Endometrial microvascular endothelial cells (primary cell): ENCODE data around the gene BORCS6. TPM values are rescaled to one million over a fixed set of nuclear protein-coding genes. Genes with fewer than 3 reads are reported as not detected.
"Not testable (repeated sequence)": the region's sequence is repeated elsewhere in the genome, so short reads cannot be mapped to it uniquely, and the experiment has no call there.

ENCODE experiments used
- in situ Hi-C: cut with HindIII; loops from 2 replicates; pipeline ENCODE4 v1.10.0; 2017; ENCODE audit warnings: low sequenced_read_pairs, low pct_unique_long_range_greater_than_20kb; ENCODE audit errors: inconsistent ontology term
- total RNA-seq: library from RNA; depleted of rRNA; stranded (reverse); fragments of >200 nt; gene quantifications from one replicate; pipeline ENCODE4 v1.2.3, GENCODE V29; 2015; ENCODE audit errors: inconsistent ontology term

BORCS6 gene
- total RNA-seq, 1 donor from 2014 or later = 13.3 TPM

- in situ Hi-C loops = not testable (repeated sequence)
Observed at GRCh38 chr17:8214000-8214399, 24.0 kb upstream of the BORCS6 start.

- in situ Hi-C loops = no loop called here
Observed at GRCh38 chr17:8212312-8213180, 22.6 kb upstream of the BORCS6 start.

GRCh38 chr17:8210761-8211458 lies 20.9 kb upstream of the BORCS6 start:
- in situ Hi-C loops = no loop called here

- in situ Hi-C loops = no loop called here
Observed at GRCh38 chr17:8209907-8210760, 20.2 kb upstream of the BORCS6 start, which contains the start of gene AURKB. Gene AURKB, minus strand, starts transcription at chr17:8210575. Its CDS starts 351 bp downstream, at chr17:8210224.

- in situ Hi-C loops = no loop called here
Observed at GRCh38 chr17:8206536-8206935, 16.6 kb upstream of the BORCS6 start.

GRCh38 chr17:8204761-8205555 lies 15.0 kb upstream of the BORCS6 start:
- in situ Hi-C loops = no loop called here

- in situ Hi-C loops = no loop called here
Observed at GRCh38 chr17:8192070-8192815, 2.3 kb upstream of the BORCS6 start.

- in situ Hi-C loops = no loop called here
Observed at GRCh38 chr17:8190506-8190905, 526 bp upstream of the BORCS6 start.

- in situ Hi-C loops = no loop called here
Observed at GRCh38 chr17:8189041-8189710, 804 bp downstream of the BORCS6 start.

- in situ Hi-C loops = no loop called here
Observed at GRCh38 chr17:8188263-8188839, 1.6 kb downstream of the BORCS6 start.

GRCh38 chr17:8187517-8188262 lies 2.3 kb downstream of the BORCS6 start:
- in situ Hi-C loops = no loop called here

- in situ Hi-C loops = no loop called here
Observed at GRCh38 chr17:8186787-8187516, 3.0 kb downstream of the BORCS6 start.

- in situ Hi-C loops = no loop called here
Observed at GRCh38 chr17:8186446-8186786, 3.6 kb downstream of the BORCS6 start.

- in situ Hi-C loops = no loop called here
Observed at GRCh38 chr17:8185582-8186445, 4.2 kb downstream of the BORCS6 start.
